ENCODE measurements around the gene ZNF354C. TPM values are rescaled to one million over a fixed set of nuclear protein-coding genes. Genes with fewer than 3 reads are reported as not detected.

The ZNF354C gene
- total and polyA plus RNA-seq, 2 of the 13 experiments (the other 11 are each of a cell fraction or from before 2014, with no cell fraction given): 0.02 TPM; not detected in 1

DNA sequence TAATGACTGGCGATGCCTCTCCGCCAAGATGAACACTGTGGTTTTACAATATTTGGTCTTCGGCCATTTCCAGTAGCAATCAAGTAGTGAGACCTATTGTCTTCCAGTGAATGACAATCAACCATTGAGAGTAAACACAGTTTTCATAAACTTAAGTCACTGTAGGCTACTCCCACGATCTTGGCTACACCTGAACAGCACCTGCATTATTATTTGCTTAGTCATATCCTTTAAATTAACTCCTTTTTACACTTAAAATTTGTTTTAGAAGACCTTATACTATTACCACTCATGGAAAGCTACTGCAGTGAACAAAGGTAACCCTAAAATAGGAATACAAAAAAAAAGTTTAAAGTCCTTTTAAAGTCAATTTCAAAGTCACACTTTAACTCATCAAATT, 58.2 kb downstream of the ZNF354C start (continued):
- TF ChIP-seq ZSCAN12 (CRISPR knock-in tag; IDR thresholded peaks at IDR 0.05) (no peak), ZNF75D (CRISPR knock-in tag; IDR thresholded peaks at IDR 0.05; ENCODE audit: borderline replicate concordance) (no peak), HOXD1 (CRISPR knock-in tag; IDR thresholded peaks at IDR 0.05) (no peak), DMTF1 (CRISPR knock-in tag; IDR thresholded peaks at IDR 0.05) (no peak), TEAD2 (CRISPR knock-in tag; IDR thresholded peaks at IDR 0.05) (no peak), ZNF569 (CRISPR knock-in tag; IDR thresholded peaks at IDR 0.05; ENCODE audit: borderline replicate concordance) (no peak)
- TF ChIP-seq, protein P1, sequence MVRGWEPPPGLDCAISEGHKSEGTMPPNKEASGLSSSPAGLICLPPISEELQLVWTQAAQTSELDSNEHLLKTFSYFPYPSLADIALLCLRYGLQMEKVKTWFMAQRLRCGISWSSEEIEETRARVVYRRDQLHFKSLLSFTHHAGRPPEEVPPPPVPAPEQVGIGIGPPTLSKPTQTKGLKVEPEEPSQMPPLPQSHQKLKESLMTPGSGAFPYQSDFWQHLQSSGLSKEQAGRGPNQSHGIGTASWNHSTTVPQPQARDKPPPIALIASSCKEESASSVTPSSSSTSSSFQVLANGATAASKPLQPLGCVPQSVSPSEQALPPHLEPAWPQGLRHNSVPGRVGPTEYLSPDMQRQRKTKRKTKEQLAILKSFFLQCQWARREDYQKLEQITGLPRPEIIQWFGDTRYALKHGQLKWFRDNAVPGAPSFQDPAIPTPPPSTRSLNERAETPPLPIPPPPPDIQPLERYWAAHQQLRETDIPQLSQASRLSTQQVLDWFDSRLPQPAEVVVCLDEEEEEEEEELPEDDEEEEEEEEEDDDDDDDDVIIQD (CRISPR knock-in tag; IDR thresholded peaks at IDR 0.05; ENCODE audit: low read depth): no peak

DNA sequence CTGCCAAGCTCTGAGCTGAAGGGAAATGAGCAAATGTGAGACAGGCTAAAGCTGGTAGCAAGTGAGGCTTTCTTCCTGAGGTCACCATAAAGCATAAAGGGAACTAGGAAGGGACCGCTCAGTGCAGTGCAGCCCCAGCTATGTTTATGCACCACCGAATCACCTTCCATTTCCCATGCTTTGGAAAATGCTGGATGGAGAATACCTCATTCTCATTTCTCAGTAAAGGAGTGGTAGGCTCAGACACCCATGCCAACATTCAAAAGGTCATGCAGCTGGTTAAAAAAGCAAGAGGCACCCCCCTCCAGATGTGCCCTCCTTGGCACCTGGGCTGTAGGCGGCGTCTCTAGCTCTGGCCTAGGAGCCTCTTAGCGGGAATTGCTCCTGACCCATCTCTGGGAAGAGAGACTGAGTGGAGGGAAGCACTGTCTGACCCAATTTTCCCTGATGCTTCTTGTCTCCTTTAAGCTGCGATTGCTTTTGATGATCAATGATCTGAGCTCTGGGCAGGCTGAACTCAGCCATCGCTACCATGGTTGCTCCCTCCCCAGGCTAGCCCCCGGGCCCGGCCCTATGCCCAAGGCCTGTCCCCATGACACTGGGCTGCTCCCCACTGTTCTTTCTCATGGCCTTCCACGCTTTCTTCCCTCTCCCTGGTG, 58.7 kb downstream of the ZNF354C start:
- ChIA-PET POLR2A (no interaction called here), CTCF (ENCODE audit: low intra/inter-chr PET ratio, low total read pairs) (no interaction called here)
- Histone ChIP-seq H3K36me3 (replicated peaks in 1 of 2; ENCODE audit: control insufficient read depth in 1 of 2, insufficient read depth in 2 of 2, low read length in 2 of 2) (no peaks in the 10 kb centered on the region), H3K9ac (ENCODE audit: insufficient read depth, low read depth, low read length) (no peak overlapping the region), H3K27ac (ENCODE audit: extremely low read length, insufficient read depth, low read length) (no peak overlapping the region), H3K79me2 (ENCODE audit: insufficient read depth, low read length) (no peaks in the 10 kb centered on the region), H2AFZ (ENCODE audit: low read length) (no peak overlapping the region), H3K4me3 (replicated peaks in 1 of 3; ENCODE audit: insufficient read depth in 1 of 3, low read depth in 2 of 3, low read length in 3 of 3) (no peak overlapping the region), H3K9me3 (ENCODE audit: low read length) (no peaks in the 10 kb centered on the region; the same call in 1 of the 2 replicates), H3K4me1 (ENCODE audit: insufficient read depth, low read length) (no peaks in the 10 kb centered on the region), H4K20me1 (ENCODE audit: insufficient read depth, low read length) (no peaks in the 10 kb centered on the region), H3K27me3 (ENCODE audit: control insufficient read depth in 1 of 2, insufficient read depth in 2 of 2, low read length in 2 of 2) (peaks cover 0 to 6% of the 10 kb centered on the region in 2 experiments; a peak in 1 of 5 replicates), H3K4me2 (ENCODE audit: low read depth, low read length) (no peak overlapping the region)
- WGBS (ENCODE audit: low lambda C conversion rate): 6% methylated on average over 9 of the region's 10 CpGs
- intact Hi-C loops (cut with micrococcal nuclease; ENCODE audit: unreplicated experiment) (no loop called here), in situ Hi-C loops (cut with HindIII; ENCODE audit: extremely low pct_ligation_motif_present, low pct_unique_long_range_greater_than_20kb) (no loop called here)
- TF ChIP-seq SATB2 (CRISPR knock-in tag; IDR thresholded peaks at IDR 0.05) (no peak), ZMYM2 (CRISPR knock-in tag; IDR thresholded peaks at IDR 0.05) (no peak), NPAS2 (CRISPR knock-in tag; IDR thresholded peaks at IDR 0.05; ENCODE audit: borderline replicate concordance) (no peak)
- TF ChIP-seq, protein P2, sequence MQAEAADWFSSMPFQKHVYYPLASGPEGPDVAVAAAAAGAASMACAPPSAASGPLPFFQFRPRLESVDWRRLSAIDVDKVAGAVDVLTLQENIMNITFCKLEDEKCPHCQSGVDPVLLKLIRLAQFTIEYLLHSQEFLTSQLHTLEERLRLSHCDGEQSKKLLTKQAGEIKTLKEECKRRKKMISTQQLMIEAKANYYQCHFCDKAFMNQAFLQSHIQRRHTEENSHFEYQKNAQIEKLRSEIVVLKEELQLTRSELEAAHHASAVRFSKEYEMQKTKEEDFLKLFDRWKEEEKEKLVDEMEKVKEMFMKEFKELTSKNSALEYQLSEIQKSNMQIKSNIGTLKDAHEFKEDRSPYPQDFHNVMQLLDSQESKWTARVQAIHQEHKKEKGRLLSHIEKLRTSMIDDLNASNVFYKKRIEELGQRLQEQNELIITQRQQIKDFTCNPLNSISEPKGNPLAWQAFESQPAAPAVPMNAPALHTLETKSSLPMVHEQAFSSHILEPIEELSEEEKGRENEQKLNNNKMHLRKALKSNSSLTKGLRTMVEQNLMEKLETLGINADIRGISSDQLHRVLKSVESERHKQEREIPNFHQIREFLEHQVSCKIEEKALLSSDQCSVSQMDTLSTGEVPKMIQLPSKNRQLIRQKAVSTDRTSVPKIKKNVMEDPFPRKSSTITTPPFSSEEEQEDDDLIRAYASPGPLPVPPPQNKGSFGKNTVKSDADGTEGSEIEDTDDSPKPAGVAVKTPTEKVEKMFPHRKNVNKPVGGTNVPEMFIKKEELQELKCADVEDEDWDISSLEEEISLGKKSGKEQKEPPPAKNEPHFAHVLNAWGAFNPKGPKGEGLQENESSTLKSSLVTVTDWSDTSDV (CRISPR knock-in tag; IDR thresholded peaks at IDR 0.05): no peak
- TF ChIP-seq, protein P3, sequence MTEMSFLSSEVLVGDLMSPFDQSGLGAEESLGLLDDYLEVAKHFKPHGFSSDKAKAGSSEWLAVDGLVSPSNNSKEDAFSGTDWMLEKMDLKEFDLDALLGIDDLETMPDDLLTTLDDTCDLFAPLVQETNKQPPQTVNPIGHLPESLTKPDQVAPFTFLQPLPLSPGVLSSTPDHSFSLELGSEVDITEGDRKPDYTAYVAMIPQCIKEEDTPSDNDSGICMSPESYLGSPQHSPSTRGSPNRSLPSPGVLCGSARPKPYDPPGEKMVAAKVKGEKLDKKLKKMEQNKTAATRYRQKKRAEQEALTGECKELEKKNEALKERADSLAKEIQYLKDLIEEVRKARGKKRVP (CRISPR knock-in tag; IDR thresholded peaks at IDR 0.05): no peak
- no peak for DNase-seq (ENCODE audit: low spot score)
- ATAC-seq: no peak
- no peak for FAIRE-seq
- BruUV-seq (replicated peaks): no TSS peak

All from HepG2 (cell line).